HepG2 (cell line): ENCODE measurements around the gene MUL1. TPM values are rescaled to one million over a fixed set of nuclear protein-coding genes. Genes with fewer than 3 reads are reported as not detected.

ENCODE experiments used
- ASH2L ChIP-seq: fragments of 300-600, 200-600 bp; sonication (generic); IDR thresholded peaks from 2 replicates; pipeline ENCODE4 v1.7.0; 2017; ENCODE audit warnings: low read depth, mild to moderate bottlenecking, moderate library complexity, mixed read lengths, low read length; ENCODE audit not compliant: insufficient read length
- HOXD1 ChIP-seq: sonication (generic); formaldehyde crosslinking; IDR thresholded peaks from 2 replicates; pipeline ENCODE4 v1.5.0; 2020; ENCODE audit warnings: missing genetic modification reagents
- IKZF4 ChIP-seq: sonication (generic); formaldehyde crosslinking; IDR thresholded peaks from 2 replicates; pipeline ENCODE4 v1.5.1; 2020; ENCODE audit warnings: borderline replicate concordance, mild to moderate bottlenecking, low read depth, missing genetic modification reagents; ENCODE audit errors: not compliant biosample characterization
- KAT7 ChIP-seq: IDR thresholded peaks from 2 replicates; pipeline ENCODE4 v1.6.1; 2018; ENCODE audit warnings: borderline replicate concordance, missing compliant biosample characterization
- NFRKB ChIP-seq: fragments of 450-650 bp; IDR thresholded peaks from 2 replicates; pipeline ENCODE4 v1.6.1; 2017
- NRL ChIP-seq: sonication (generic); formaldehyde crosslinking; IDR thresholded peaks from 2 replicates; pipeline ENCODE4 v1.5.0; 2020; ENCODE audit warnings: missing genetic modification reagents, mild to moderate bottlenecking, moderate library complexity, borderline replicate concordance
- RARG ChIP-seq: sonication (generic); formaldehyde crosslinking; IDR thresholded peaks from 2 replicates; pipeline ENCODE4 v1.4.0; 2020; ENCODE audit warnings: low read depth, mild to moderate bottlenecking, missing genetic modification reagents
- STAG1 ChIP-seq: sonication (generic); formaldehyde crosslinking; IDR thresholded peaks from 2 replicates; pipeline ENCODE4 v1.4.0; 2020; ENCODE audit warnings: missing genetic modification reagents
- ZKSCAN8 ChIP-seq: IDR thresholded peaks from 2 replicates; pipeline ENCODE4 v1.6.1; 2016; ENCODE audit warnings: borderline replicate concordance, missing genetic modification reagents, missing compliant biosample characterization
- ZNF260 ChIP-seq: sonication (generic); formaldehyde crosslinking; IDR thresholded peaks from 2 replicates; pipeline ENCODE4 v1.4.0; 2020; ENCODE audit warnings: missing genetic modification reagents, low read depth, mild to moderate bottlenecking, borderline replicate concordance
- ZNF274 ChIP-seq: sonication (generic); formaldehyde crosslinking; IDR thresholded peaks from 2 replicates; pipeline ENCODE4 v1.5.1; 2020; ENCODE audit warnings: mild to moderate bottlenecking, missing genetic modification reagents
- ZNF441 ChIP-seq: sonication (generic); formaldehyde crosslinking; IDR thresholded peaks from 2 replicates; pipeline ENCODE4 v1.7.0; 2021; ENCODE audit warnings: missing genetic modification reagents, borderline replicate concordance
- ZNF724P ChIP-seq: sonication (generic); formaldehyde crosslinking; IDR thresholded peaks from 2 replicates; pipeline ENCODE4 v1.8.0; 2022; ENCODE audit warnings: missing genetic modification reagents, borderline replicate concordance
- ZNF782 ChIP-seq: sonication (generic); formaldehyde crosslinking; IDR thresholded peaks from 2 replicates; pipeline ENCODE4 v1.4.0; 2020; ENCODE audit warnings: missing genetic modification reagents, mild to moderate bottlenecking, borderline replicate concordance
- ZNF792 ChIP-seq: IDR thresholded peaks from 2 replicates; pipeline ENCODE4 v1.6.1; 2016
- polyA plus RNA-seq, 8 experiments: library from polyadenylated mRNA; depleted of rRNA in 3 of 8; stranded (reverse) in 7 of 8; unstranded in 1 of 8; fragments of >200 nt; fragmentation: Illumina TruSeq in 4 of 8; extraction: Trizol in 4 of 8; gene quantifications; 2 replicates each; pipeline versions ENCODE4 v1.2.1 to v1.2.3, GENCODE V29; 2011 to 2016; ENCODE audit warnings: low read depth in 4 of 8, missing spikeins in 1 of 8, mixed read lengths in 1 of 8; ENCODE audit not compliant: insufficient read depth in 1 of 8
- total RNA-seq, 5 experiments: library from RNA; depleted of rRNA; stranded (reverse); fragments of >200 nt; fragmentation: Illumina TruSeq; extraction: Trizol; gene quantifications; 2 replicates each; pipeline ENCODE4 v1.2.3, GENCODE V29; 2016; ENCODE audit warnings: low read depth in 1 of 5
- TF ChIP-seq, protein P1 (sequence below): sonication (generic); formaldehyde crosslinking; IDR thresholded peaks from 2 replicates; pipeline ENCODE4 v1.5.1; 2020; ENCODE audit warnings: missing genetic modification reagents, mild to moderate bottlenecking, borderline replicate concordance
- TF ChIP-seq, protein P2 (sequence below): sonication (generic); formaldehyde crosslinking; IDR thresholded peaks from 2 replicates; pipeline ENCODE4 v1.4.0; 2020; ENCODE audit warnings: missing genetic modification reagents
- TF ChIP-seq, protein P3 (sequence below): sonication (generic); formaldehyde crosslinking; IDR thresholded peaks from 2 replicates; pipeline ENCODE4 v1.8.1; 2023; ENCODE audit warnings: mild to moderate bottlenecking, missing genetic modification reagents
- TF ChIP-seq, protein P4 (sequence below): sonication (generic); formaldehyde crosslinking; IDR thresholded peaks from 2 replicates; pipeline ENCODE4 v1.5.0; 2020; ENCODE audit warnings: missing genetic modification reagents

The MUL1 gene
- total and polyA plus RNA-seq, 2 of the 13 experiments (the other 11 are each of a cell fraction or from before 2014, with no cell fraction given) = 21.5 to 26.5 TPM

DNA sequence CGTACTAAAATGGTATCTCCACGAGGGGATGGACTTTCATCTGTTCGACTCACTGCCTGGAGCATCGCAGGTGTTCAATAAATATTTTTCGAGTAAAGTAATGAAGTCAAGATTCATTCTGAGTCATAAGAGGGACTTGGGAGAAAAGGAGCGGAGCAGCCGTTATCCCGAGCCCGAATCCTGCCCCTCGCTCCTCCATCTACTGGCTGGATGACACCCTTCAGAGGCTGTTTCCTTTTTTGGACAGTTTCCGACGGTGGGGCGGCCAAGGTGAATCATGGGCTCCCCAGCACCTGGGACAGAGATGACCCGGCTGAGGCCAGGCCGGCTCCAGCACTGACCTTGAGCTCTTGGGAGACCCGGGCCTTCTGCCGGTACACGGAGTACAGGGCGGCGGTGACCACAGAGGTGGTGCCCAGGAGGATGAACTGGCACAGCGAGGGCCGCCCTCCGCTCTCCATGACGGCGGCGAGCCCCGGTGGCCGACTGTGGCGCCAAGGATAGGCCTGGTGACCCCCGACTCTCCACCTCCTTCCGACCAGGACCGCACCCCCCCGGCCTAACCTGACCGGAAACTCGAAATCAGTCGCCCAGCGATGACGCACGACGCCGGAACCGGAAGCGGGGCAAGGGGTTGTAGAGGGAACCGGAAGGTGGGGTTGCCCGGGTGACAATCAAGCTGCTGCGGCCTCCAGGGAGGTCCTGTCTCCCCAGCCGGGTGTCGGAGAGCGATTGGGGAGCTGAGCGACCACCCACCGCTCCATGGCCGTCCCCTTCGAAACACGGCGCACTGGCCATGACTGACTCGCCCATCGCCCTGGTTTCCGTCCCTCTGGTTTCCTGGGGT is at the start of gene MUL1 (continued):
- TF ChIP-seq, protein P1, sequence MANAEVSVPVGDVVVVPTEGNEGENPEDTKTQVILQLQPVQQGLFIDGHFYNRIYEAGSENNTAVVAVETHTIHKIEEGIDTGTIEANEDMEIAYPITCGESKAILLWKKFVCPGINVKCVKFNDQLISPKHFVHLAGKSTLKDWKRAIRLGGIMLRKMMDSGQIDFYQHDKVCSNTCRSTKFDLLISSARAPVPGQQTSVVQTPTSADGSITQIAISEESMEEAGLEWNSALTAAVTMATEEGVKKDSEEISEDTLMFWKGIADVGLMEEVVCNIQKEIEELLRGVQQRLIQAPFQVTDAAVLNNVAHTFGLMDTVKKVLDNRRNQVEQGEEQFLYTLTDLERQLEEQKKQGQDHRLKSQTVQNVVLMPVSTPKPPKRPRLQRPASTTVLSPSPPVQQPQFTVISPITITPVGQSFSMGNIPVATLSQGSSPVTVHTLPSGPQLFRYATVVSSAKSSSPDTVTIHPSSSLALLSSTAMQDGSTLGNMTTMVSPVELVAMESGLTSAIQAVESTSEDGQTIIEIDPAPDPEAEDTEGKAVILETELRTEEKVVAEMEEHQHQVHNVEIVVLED (CRISPR knock-in tag) = peak; percentile 96
- TF ChIP-seq NFRKB (no peak), HOXD1 (CRISPR knock-in tag) (peak; percentile 62; the same call in 1 of the 2 replicates), KAT7 (CRISPR knock-in tag) (peak; percentile 74; the same call in 1 of the 2 replicates), ZNF274 (0 out of 2 replicates have a peak, but pooled peaks have one; percentile 80), ZNF782 (CRISPR knock-in tag) (no peak), RARG (CRISPR knock-in tag) (no peak), ZNF441 (CRISPR knock-in tag) (peak; percentile 19; the same call in 1 of the 2 replicates), ZNF260 (CRISPR knock-in tag) (no peak), NRL (peak; percentile 93), IKZF4 (CRISPR knock-in tag) (no peak), ASH2L (peak; percentile 71), STAG1 (no peak), ZNF792 (CRISPR knock-in tag) (peak; percentile 74; the same call in 1 of the 2 replicates), ZNF724P (CRISPR knock-in tag) (0 out of 2 replicates have a peak, but pooled peaks have one; percentile 35), ZKSCAN8 (CRISPR knock-in tag) (no peak)
- TF ChIP-seq, protein P2, sequence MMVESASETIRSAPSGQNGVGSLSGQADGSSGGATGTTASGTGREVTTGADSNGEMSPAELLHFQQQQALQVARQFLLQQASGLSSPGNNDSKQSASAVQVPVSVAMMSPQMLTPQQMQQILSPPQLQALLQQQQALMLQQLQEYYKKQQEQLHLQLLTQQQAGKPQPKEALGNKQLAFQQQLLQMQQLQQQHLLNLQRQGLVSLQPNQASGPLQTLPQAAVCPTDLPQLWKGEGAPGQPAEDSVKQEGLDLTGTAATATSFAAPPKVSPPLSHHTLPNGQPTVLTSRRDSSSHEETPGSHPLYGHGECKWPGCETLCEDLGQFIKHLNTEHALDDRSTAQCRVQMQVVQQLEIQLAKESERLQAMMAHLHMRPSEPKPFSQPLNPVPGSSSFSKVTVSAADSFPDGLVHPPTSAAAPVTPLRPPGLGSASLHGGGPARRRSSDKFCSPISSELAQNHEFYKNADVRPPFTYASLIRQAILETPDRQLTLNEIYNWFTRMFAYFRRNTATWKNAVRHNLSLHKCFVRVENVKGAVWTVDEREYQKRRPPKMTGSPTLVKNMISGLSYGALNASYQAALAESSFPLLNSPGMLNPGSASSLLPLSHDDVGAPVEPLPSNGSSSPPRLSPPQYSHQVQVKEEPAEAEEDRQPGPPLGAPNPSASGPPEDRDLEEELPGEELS (CRISPR knock-in tag) = peak; percentile 22; the same call in 1 of the 2 replicates
- TF ChIP-seq, protein P3, sequence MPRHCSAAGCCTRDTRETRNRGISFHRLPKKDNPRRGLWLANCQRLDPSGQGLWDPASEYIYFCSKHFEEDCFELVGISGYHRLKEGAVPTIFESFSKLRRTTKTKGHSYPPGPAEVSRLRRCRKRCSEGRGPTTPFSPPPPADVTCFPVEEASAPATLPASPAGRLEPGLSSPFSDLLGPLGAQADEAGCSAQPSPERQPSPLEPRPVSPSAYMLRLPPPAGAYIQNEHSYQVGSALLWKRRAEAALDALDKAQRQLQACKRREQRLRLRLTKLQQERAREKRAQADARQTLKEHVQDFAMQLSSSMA (CRISPR knock-in tag) = peak; percentile 92; the same call in 1 of the 2 replicates
- TF ChIP-seq, protein P4, sequence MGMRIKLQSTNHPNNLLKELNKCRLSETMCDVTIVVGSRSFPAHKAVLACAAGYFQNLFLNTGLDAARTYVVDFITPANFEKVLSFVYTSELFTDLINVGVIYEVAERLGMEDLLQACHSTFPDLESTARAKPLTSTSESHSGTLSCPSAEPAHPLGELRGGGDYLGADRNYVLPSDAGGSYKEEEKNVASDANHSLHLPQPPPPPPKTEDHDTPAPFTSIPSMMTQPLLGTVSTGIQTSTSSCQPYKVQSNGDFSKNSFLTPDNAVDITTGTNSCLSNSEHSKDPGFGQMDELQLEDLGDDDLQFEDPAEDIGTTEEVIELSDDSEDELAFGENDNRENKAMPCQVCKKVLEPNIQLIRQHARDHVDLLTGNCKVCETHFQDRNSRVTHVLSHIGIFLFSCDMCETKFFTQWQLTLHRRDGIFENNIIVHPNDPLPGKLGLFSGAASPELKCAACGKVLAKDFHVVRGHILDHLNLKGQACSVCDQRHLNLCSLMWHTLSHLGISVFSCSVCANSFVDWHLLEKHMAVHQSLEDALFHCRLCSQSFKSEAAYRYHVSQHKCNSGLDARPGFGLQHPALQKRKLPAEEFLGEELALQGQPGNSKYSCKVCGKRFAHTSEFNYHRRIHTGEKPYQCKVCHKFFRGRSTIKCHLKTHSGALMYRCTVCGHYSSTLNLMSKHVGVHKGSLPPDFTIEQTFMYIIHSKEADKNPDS = 0 out of 2 replicates have a peak, but pooled peaks have one; percentile 52
